Ovary (tissue), 9 donors: ENCODE measurements around the gene C1R. TPM values are rescaled to one million over a fixed set of nuclear protein-coding genes. Genes with fewer than 3 reads are reported as not detected.

ENCODE experiments used
- DNase-seq, 5 donors: peaks; one replicate each; pipeline ENCODE4 v3.0.0-alpha.2; 2019 to 2020
- H3K27ac ChIP-seq, 2 donors: fragments of 200-600 bp; one replicate each; pipeline versions ENCODE4 v1.5.1 to v1.8.0; 2019 to 2022
- H3K27me3 ChIP-seq: fragments of 200-600 bp; one replicate; pipeline ENCODE4 v1.8.0; 2022
- H3K36me3 ChIP-seq: fragments of 200-600 bp; sonication (generic); one replicate; pipeline ENCODE4 v1.5.1; 2019
- H3K4me1 ChIP-seq: one replicate; pipeline ENCODE4 v1.8.1; 2013; ENCODE audit warnings: mild to moderate bottlenecking, moderate library complexity; ENCODE audit not compliant: insufficient read depth
- H3K4me3 ChIP-seq: fragments of 200-600 bp; sonication (generic); one replicate; pipeline ENCODE4 v1.5.1; 2017
- H3K9me3 ChIP-seq, 2 donors: fragments of 200-600 bp in 1 of 2; sonication (generic) in 1 of 2; one replicate each; pipeline versions ENCODE4 v1.5.1 to v1.8.1; 2013 to 2019; ENCODE audit warnings: mild to moderate bottlenecking in 1 of 2, moderate library complexity in 1 of 2
- EP300 ChIP-seq: sonication (generic); formaldehyde crosslinking; IDR thresholded peaks from one replicate; pipeline ENCODE4 v1.6.1; 2017; ENCODE audit warnings: antibody characterized with exemption
- POLR2A ChIP-seq: fragments of 450-650 bp; IDR thresholded peaks from one replicate; pipeline ENCODE4 v1.6.1; 2017; ENCODE audit warnings: antibody characterized with exemption, mild to moderate bottlenecking, moderate library complexity
- whole genome bisulfite sequencing, 3 donors: extraction: QIAGEN DNeasy Blood & Tissue Kit in 1 of 3; methylation state at CpG; one replicate each; pipeline versions ENCODE4 v1.1.5 to v1.1.7; 2013 to 2017; 5-methylcytosine and 5-hydroxymethylcytosine counted together
- intact Hi-C, 4 donors: fragments of 100-400 bp; cut with DNase I; formaldehyde crosslinking; loops; one replicate each; pipeline versions ENCODE4 v1.11.0 to v1.15.1; 2022 to 2023
- polyA plus RNA-seq, 2 donors: library from polyadenylated mRNA; stranded (reverse); fragments of 200-250 nt in 1 of 2; fragments of 350-450 nt in 1 of 2; fragmentation: Illumina TruSeq in 1 of 2; extraction: RNeasy Lipid Tissue Mini Kit (QIAGEN cat#74804) in 1 of 2; gene quantifications; one replicate each; pipeline ENCODE4 v1.2.3, GENCODE V29; 2013 to 2014
- total RNA-seq, 7 donors: library from RNA; depleted of rRNA in 2 of 7; stranded (reverse); fragments of >200 nt in 2 of 7; fragmentation: NEBNext Ultra II Directional in 3 of 7; extraction: Animal tissue kit (Norgen Biotek cat#: 25700) in 3 of 7; gene quantifications; one replicate each; pipeline versions ENCODE4 v1.1.0 to v1.2.4, GENCODE V29; 2016 to 2023
- TF ChIP-seq, protein P1 (sequence below), 3 donors: fragments of 450-650 bp in 2 of 3; fragments of 200-600 bp in 1 of 3; IDR thresholded peaks; one replicate each; pipeline versions ENCODE4 v1.5.1 to v1.8.0; 2016 to 2022; ENCODE audit warnings: antibody characterized with exemption in 3 of 3, mild to moderate bottlenecking in 1 of 3
- donor health status: DM: no; HTN: no; CAD: no; lungs with moderate emphysema.
- donor health status: DM: no; HTN: no; CAD: no.
- donor health status: Bipolar disorder and iron deficiency.
- donor health status: DM: yes; HTN: yes; CAD: no.
- donor health status: DM: no; HTN: no; CAD: no.
- donor health status: DM: yes; HTN: yes; CAD: no.

Gene C1R
- total and polyA plus RNA-seq, 9 donors = 472 to 1,524 (median 796) TPM

DNA sequence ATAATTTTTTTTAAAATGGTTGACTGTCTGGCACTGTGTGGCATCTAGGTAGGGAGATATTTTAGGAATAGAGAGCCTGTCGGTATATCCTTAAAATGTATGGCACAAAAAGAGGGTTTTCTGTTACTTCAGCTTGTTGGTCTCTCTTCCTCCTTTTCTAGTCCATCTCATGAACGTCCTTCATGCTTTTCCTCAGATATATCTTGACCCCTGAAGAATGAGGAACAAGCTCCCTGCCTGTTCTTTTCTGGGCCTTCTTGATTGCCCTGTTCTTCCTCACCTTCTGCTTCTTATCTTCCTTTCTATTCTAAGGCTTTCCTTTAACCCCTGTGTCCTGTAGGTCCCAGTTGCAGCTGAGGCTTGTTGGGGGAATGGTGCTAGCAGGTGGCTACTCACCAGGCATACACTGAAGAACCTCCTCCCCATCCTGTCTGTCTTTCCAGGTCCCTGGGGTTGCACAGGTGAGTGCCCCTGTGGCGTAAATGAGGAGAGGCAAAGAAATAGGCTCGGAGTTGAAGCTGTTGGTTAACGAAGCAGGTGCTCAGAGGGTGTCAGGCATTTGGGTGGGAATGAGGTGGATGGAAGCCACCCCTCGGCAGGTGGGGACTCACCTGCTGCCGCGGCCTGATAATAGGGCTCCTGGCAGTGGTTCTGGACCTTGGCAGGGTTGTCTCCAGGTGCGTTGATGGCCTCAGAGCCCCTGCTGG is 7.2 kb upstream of the C1R start:
- Histone ChIP-seq H3K4me1 (peaks cover 14% of the 10 kb centered on the region), H3K4me3 (no peak overlapping the region), H3K27ac (no peak overlapping the region), H3K27me3 (no peaks in the 10 kb centered on the region), H3K36me3 (no peaks in the 10 kb centered on the region), H3K9me3 (no peaks in the 10 kb centered on the region)
- DNase-seq = no peak
- 87 to 89% (median 88%) methylated on average over 9 of the region's 9 CpGs for WGBS, 3 donors
- intact Hi-C loops = no loop called here
- TF ChIP-seq, protein P1, sequence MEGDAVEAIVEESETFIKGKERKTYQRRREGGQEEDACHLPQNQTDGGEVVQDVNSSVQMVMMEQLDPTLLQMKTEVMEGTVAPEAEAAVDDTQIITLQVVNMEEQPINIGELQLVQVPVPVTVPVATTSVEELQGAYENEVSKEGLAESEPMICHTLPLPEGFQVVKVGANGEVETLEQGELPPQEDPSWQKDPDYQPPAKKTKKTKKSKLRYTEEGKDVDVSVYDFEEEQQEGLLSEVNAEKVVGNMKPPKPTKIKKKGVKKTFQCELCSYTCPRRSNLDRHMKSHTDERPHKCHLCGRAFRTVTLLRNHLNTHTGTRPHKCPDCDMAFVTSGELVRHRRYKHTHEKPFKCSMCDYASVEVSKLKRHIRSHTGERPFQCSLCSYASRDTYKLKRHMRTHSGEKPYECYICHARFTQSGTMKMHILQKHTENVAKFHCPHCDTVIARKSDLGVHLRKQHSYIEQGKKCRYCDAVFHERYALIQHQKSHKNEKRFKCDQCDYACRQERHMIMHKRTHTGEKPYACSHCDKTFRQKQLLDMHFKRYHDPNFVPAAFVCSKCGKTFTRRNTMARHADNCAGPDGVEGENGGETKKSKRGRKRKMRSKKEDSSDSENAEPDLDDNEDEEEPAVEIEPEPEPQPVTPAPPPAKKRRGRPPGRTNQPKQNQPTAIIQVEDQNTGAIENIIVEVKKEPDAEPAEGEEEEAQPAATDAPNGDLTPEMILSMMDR (IDR thresholded peaks at IDR 0.05) = no peak
- TF ChIP-seq EP300 (no peak), POLR2A (no peak)

DNA sequence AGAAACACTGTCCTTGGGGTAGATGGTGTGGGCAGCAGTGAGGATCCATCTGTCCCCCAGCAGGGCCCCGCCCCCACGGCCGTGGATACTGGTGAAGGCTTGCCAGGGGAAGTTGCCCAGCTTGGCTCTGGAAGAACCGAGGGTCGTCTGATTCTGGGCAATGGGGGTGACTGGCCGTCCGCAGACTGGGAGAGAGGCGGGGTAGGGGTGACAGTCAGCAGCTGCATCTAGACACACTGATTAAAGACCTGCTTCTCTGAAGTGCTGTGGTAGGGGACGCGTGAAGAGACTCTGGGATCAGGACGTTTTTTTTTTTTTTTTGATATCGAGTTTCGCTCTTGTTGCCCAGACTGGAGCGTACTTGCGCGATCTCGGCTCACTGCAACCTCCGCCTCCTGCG is 4.7 kb upstream of the C1R start:
- WGBS, 3 donors = 79 to 83% (median 82%) methylated on average over 19 of the region's 19 CpGs
- H3K36me3 ChIP-seq = no peaks in the 10 kb centered on the region
- no peak for DNase-seq
- TF ChIP-seq, protein P1 (IDR thresholded peaks at IDR 0.05) = no peak
- TF ChIP-seq POLR2A = no peak
- intact Hi-C loops = no loop called here
- H3K27me3 ChIP-seq = no peaks in the 10 kb centered on the region
- H3K9me3 ChIP-seq = no peaks in the 10 kb centered on the region
- H3K4me1 ChIP-seq = peaks cover 20% of the 10 kb centered on the region
- no peak overlapping the region for H3K4me3 ChIP-seq
- H3K27ac ChIP-seq = no peak overlapping the region

DNA sequence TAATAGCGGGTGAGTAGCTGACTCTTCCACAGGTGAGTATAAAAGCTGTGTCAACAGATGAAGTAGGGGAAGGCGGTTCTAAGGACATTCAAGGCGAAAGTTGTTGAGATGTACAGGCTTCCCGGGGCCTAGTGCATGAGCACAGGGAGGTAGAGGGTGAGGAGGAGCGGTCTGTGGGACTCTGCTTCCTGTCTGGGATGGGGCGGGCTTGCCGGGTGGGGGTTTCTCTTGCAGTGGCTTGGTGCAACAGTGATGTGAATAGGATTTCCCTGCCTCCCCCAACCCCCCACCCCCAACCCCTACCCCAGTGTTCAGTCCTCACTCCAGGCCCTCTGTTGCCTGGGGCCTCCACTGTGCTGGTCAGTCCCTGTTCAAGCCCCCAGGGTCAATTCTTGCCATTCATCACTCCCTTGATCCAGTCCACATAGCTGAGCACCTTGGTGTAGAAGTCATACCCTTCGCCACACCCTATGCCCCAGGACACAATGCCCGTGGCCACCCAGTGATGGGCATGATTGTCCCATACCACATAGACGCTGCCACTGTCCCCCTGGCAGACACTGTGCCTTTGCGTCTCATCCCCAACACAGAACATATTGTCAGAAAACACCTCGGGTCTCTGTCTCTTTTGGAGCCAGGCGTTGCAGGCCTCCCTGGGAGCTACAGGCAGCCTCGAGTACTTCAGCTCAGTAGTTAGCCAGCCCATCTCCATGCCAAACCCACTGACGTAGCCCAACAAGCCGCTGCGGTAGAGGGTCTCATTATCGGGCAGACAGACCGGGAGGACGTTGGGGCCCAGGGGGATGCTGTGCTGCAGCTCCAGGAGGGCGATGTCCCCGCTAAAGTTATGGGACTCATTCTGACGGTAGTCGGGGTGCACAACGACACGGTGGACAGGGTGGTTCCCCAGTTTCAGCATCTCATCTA is 4.0 kb upstream of the C1R start:
- DNase-seq = no peak
- 85 to 87% (median 86%) methylated on average over 26 of the region's 26 CpGs for WGBS, 3 donors
- TF ChIP-seq EP300 (no peak), POLR2A (no peak)
- TF ChIP-seq, protein P1 (IDR thresholded peaks at IDR 0.05) = no peak
- no peaks in the 10 kb centered on the region for H3K36me3 ChIP-seq
- H3K27me3 ChIP-seq = no peaks in the 10 kb centered on the region
- H3K4me3 ChIP-seq = no peak overlapping the region
- H3K9me3 ChIP-seq = no peaks in the 10 kb centered on the region
- H3K27ac ChIP-seq = no peak overlapping the region
- peaks cover 13% of the 10 kb centered on the region for H3K4me1 ChIP-seq
- intact Hi-C loops = no loop called here

DNA sequence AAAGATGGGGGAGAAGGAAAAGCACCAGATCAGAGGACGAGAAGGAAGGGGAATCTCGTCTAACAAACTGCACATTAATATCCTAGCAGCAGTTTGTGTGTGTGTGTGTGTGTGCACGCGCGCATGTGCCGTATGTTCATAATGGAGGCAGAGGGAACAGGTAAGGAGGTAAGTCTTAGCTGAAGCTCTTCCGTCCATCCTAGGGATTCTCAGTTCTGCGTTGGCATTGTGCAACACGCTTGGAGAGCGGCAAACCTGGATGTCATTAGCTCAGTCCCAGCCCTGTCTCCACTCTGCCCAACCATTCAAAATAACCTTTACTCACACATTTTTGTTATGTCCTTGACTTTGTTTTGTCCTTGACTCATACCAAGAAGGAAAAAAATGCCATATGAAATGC is 1.6 kb upstream of the C1R start:
- Histone ChIP-seq H3K4me3 (no peak overlapping the region), H3K4me1 (peaks cover 23% of the 10 kb centered on the region), H3K36me3 (no peaks in the 10 kb centered on the region), H3K27me3 (no peaks in the 10 kb centered on the region), H3K9me3 (no peaks in the 10 kb centered on the region), H3K27ac (peak overlapping the region in 1 of 2 donors; percentile 90)
- no peak for TF ChIP-seq EP300
- TF ChIP-seq POLR2A = peak; percentile 8
- 18 to 32% (median 29%) methylated on average over 10 of the region's 10 CpGs for WGBS, 3 donors
- DNase-seq = peak in 4 of 5 donors; percentile 52 to 71 (median 60)
- intact Hi-C loops = loop anchor here in 1 of 4 donors (2.0 kb wide), 2 partner anchors 15 to 33 kb away; partner anchors contain the start of genes C1RL and C1S
